Testis (tissue), 3 donors: ENCODE results near the gene ALOX12B. TPM values are rescaled to one million over a fixed set of nuclear protein-coding genes. Genes with fewer than 3 reads are reported as not detected.

Experiments used
- DNase-seq: peaks from one replicate; pipeline ENCODE4 v3.0.0-alpha.2; 2019
- H3K27ac ChIP-seq, 2 donors: fragments of 200-600 bp; sonication (generic); one replicate each; pipeline ENCODE4 v1.5.1; 2019
- H3K27me3 ChIP-seq: fragments of 200-600 bp; sonication (generic); one replicate; pipeline ENCODE4 v1.5.1; 2019
- H3K36me3 ChIP-seq: fragments of 200-600 bp; sonication (generic); one replicate; pipeline ENCODE4 v1.5.1; 2017; ENCODE audit warnings: low read depth; ENCODE audit errors: missing control alignments
- H3K4me1 ChIP-seq: fragments of 200-600 bp; sonication (generic); one replicate; pipeline ENCODE4 v1.5.1; 2019
- H3K4me3 ChIP-seq, 2 donors: fragments of 200-600 bp; sonication (generic); one replicate each; pipeline ENCODE4 v1.5.1; 2017 to 2019
- H3K9me3 ChIP-seq: fragments of 200-600 bp; sonication (generic); one replicate; pipeline ENCODE4 v1.5.1; 2017
- CTCF ChIP-seq, 3 experiments: fragments of 450-650 bp in 2 of 3; fragments of 200-600 bp in 1 of 3; sonication (generic) in 1 of 3; IDR thresholded peaks; one replicate each; pipeline ENCODE4 v1.5.1; 2016 to 2019; ENCODE audit warnings: antibody characterized with exemption in 3 of 3, mild to moderate bottlenecking in 2 of 3, moderate library complexity in 1 of 3
- POLR2A ChIP-seq: fragments of 450-650 bp; IDR thresholded peaks from one replicate; pipeline ENCODE4 v1.6.1; 2017; ENCODE audit warnings: antibody characterized with exemption, mild to moderate bottlenecking, moderate library complexity
- WGBS, 2 donors: methylation state at CpG; one replicate each; pipeline ENCODE4 v1.1.5; 2018; 5-methylcytosine and 5-hydroxymethylcytosine counted together
- intact Hi-C: fragments of 100-400 bp; cut with DNase I; formaldehyde crosslinking; loops from one replicate; pipeline ENCODE4 v1.15.1; 2023; ENCODE audit warnings: low total_unique reads
- polyA plus RNA-seq: library from polyadenylated mRNA; stranded (reverse); fragments of 350-450 nt; fragmentation: Illumina TruSeq; extraction: RNeasy Lipid Tissue Mini Kit (QIAGEN cat#74804); gene quantifications from one replicate; pipeline ENCODE4 v1.2.3, GENCODE V29; 2014; ENCODE audit warnings: low read depth, low replicate concordance; ENCODE audit not compliant: insufficient read depth
- total RNA-seq, 2 donors: library from RNA; depleted of rRNA; stranded (reverse); fragments of >200 nt; gene quantifications; one replicate each; pipeline ENCODE4 v1.2.3, GENCODE V29; 2016

ALOX12B gene
- total and polyA plus RNA-seq, 3 donors from 2014 or later = 0.87 to 1.1 (median 0.99) TPM

- no peaks in the 10 kb centered on the region for H3K27me3 ChIP-seq
- no peak overlapping the region for H3K27ac ChIP-seq
- no peaks in the 10 kb centered on the region for H3K4me1 ChIP-seq
- H3K9me3 ChIP-seq = no peaks in the 10 kb centered on the region
- no peak overlapping the region for H3K4me3 ChIP-seq
- H3K36me3 ChIP-seq = no peaks in the 10 kb centered on the region
- TF ChIP-seq CTCF (IDR thresholded peaks at IDR 0.05) = no peak
- TF ChIP-seq POLR2A = no peak
- whole genome bisulfite sequencing, 2 donors = 93 to 97% methylated on average over 11 of the region's 11 CpGs
- DNase-seq = no peak
- intact Hi-C loops = loop anchor here (10.0 kb wide), 1 partner anchor 52 kb away; no protein-coding TSS in a partner anchor
Measured at GRCh38 chr17:8046306-8046928, 41.1 kb downstream of the ALOX12B start.

- Histone ChIP-seq H3K27me3 (no peaks in the 10 kb centered on the region), H3K4me1 (no peaks in the 10 kb centered on the region), H3K27ac (no peak overlapping the region), H3K9me3 (no peaks in the 10 kb centered on the region), H3K4me3 (no peak overlapping the region), H3K36me3 (no peaks in the 10 kb centered on the region)
- intact Hi-C loops = loop anchor here (10.0 kb wide), 1 partner anchor 50 kb away; no protein-coding TSS in a partner anchor
- no peak for DNase-seq
- TF ChIP-seq POLR2A (no peak), CTCF (IDR thresholded peaks at IDR 0.05) (no peak)
- 79 to 84% methylated on average over 20 to 24 of the region's 24 CpGs for WGBS, 2 donors
Measured at GRCh38 chr17:8044819-8045810, 42.4 kb downstream of the ALOX12B start.

GRCh38 chr17:8041979-8042378, 45.5 kb downstream of the ALOX12B start:
- Histone ChIP-seq H3K9me3 (no peaks in the 10 kb centered on the region), H3K27ac (no peak overlapping the region), H3K4me1 (no peaks in the 10 kb centered on the region), H3K4me3 (no peak overlapping the region), H3K27me3 (no peaks in the 10 kb centered on the region), H3K36me3 (no peaks in the 10 kb centered on the region)
- no peak for DNase-seq
- TF ChIP-seq CTCF (IDR thresholded peaks at IDR 0.05) (no peak), POLR2A (no peak)
- intact Hi-C loops = loop anchor here (10.0 kb wide), 1 partner anchor 47 kb away; no protein-coding TSS in a partner anchor

GRCh38 chr17:8041249-8041928, 46.1 kb downstream of the ALOX12B start:
- no peak overlapping the region for H3K27ac ChIP-seq
- 65 to 71% methylated on average over 8 of the region's 8 CpGs for WGBS, 2 donors
- DNase-seq = peak; percentile 37
- H3K27me3 ChIP-seq = no peaks in the 10 kb centered on the region
- no peaks in the 10 kb centered on the region for H3K4me1 ChIP-seq
- H3K36me3 ChIP-seq = no peaks in the 10 kb centered on the region
- H3K4me3 ChIP-seq = no peak overlapping the region
- TF ChIP-seq POLR2A (no peak), CTCF (IDR thresholded peaks at IDR 0.05) (peak in 1 of 3 experiments; percentile 57)
- no peaks in the 10 kb centered on the region for H3K9me3 ChIP-seq
- intact Hi-C loops = loop anchor here (10.0 kb wide), 1 partner anchor 47 kb away; no protein-coding TSS in a partner anchor
